GM19238 (cell line): ENCODE data around the gene HAUS5.

Experiments used
- DNase-seq: peaks from one replicate; pipeline ENCODE4 v3.0.0; 2011; ENCODE audit warnings: low spot score; ENCODE audit not compliant: insufficient read length

HAUS5 gene

DNA sequence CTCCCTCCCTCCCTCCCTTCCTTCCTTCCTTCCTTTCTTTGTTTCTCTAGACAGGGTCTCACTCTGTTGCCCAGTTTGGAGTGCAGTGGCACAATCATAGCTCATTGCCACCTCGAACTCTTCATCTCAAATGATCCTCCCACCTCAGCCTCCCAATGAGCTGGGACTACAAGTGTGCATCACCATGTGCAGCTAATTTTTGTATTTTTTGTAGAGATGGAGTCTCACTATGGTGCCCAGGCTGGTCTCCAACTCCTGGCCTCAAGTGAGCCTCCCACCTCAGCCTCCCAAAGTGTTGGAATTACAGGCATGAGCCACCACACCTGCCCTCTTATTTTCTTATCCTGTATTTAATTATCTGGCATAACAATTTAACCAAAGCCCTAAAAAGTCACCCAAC lies 58.2 kb downstream of the HAUS5 start:
- no peak for DNase-seq

DNA sequence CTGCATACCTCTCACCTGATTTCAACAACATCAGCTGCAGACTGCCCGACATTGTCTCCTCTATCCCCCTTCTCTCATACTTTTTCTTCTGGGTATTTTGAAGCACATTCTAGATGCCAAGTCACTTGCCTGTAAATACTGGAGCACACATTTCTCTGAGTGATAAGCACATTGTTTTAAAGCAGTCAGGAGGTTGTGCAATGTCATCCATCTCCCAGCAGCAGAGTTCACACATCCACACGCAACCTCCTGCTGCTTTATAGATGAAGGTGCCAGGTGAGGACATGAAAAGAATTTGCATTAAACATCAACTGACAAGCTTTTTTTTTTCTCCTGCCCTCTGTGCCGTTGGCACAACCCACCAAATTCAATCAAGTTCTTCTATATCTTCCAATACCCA lies 59.3 kb downstream of the HAUS5 start:
- DNase-seq: no peak

DNA sequence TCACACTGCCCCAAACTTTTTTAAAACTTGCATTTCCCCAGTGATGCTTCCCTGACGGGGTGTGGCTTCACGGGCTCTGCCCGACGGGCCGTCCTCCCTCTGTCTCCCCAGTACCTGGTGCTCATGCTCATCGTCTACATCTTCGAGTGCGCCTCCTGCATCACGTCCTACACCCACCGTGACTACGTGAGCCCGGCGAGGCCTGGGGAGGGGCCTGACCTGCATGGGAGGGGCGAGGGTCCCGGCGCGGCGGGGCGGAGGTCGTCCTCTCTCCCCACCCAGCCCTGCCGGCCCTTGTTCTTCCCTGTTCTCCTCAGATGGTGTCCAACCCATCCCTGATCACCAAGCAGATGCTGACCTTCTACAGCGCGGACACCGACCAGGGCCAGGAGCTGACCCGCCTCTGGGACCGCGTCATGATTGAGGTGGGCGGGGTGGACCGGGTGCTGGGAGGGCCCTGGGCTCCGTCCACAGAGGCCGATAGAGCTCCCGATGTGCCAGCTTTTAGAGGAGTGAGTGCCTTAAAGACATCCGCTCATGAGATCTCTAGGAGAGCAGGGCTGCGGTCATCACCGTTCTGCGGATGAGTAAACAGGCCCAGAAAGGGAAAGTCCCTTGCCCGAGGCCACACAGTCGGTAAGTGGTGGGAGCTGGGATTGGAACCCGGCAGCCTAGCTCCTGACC lies 60.7 kb downstream of the HAUS5 start:
- peak; percentile 34 for DNase-seq
